Spinal cord (tissue), 10 donors: ENCODE measurements around the gene CHST14. TPM values are rescaled to one million over a fixed set of nuclear protein-coding genes. Genes with fewer than 3 reads are reported as not detected.
A peak's percentile ranks its signal among the peaks of the same experiment; 100 is the strongest.

ENCODE experiments used
- DNase-seq, 6 donors: peaks; one replicate each; pipeline versions ENCODE4 v3.0.0 to v3.0.0-alpha.2; 2013 to 2015; ENCODE audit warnings: low spot score in 6 of 6, low read depth in 4 of 6
- H3K27ac ChIP-seq: one replicate; pipeline ENCODE4 v1.5.1; 2013; ENCODE audit warnings: low read depth, low read length, control low read depth
- H3K27me3 ChIP-seq: one replicate; pipeline ENCODE4 v1.6.1; 2013; ENCODE audit warnings: low read length; ENCODE audit not compliant: control insufficient read depth, insufficient read depth
- H3K36me3 ChIP-seq: one replicate; pipeline ENCODE4 v1.6.1; 2013; ENCODE audit warnings: low read length; ENCODE audit not compliant: control insufficient read depth, insufficient read depth
- H3K4me1 ChIP-seq: one replicate; pipeline ENCODE4 v1.6.1; 2013; ENCODE audit warnings: low read length; ENCODE audit not compliant: control insufficient read depth, insufficient read depth
- H3K4me3 ChIP-seq: one replicate; pipeline ENCODE4 v1.5.1; 2013; ENCODE audit warnings: low read depth, low read length, control low read depth
- H3K9me3 ChIP-seq: one replicate; pipeline ENCODE4 v1.6.1; 2013; ENCODE audit warnings: low read length; ENCODE audit not compliant: control insufficient read depth, insufficient read depth
- WGBS: methylation state at CpG from one replicate; pipeline ENCODE4 v1.1.5; 2013; ENCODE audit warnings: missing lambda C conversion rate; ENCODE audit not compliant: insufficient coverage; 5-methylcytosine and 5-hydroxymethylcytosine counted together
- polyA plus RNA-seq, 2 donors: library from polyadenylated mRNA; unstranded; fragments of 120-200 nt; gene quantifications; one replicate each; pipeline ENCODE4 v1.2.1, GENCODE V29; 2013; ENCODE audit not compliant: insufficient read length in 2 of 2
- total RNA-seq, 2 donors: library from RNA; depleted of rRNA in 1 of 2; stranded (reverse); fragments of 120-200 nt in 1 of 2; fragments of >200 nt in 1 of 2; gene quantifications; one replicate each; pipeline versions ENCODE4 v1.2.3 to v1.2.4, GENCODE V29; 2013 to 2014
- donor health status: healthy.

Gene CHST14
- total and polyA plus RNA-seq, 4 donors = 5.4 to 21.9 (median 18.3) TPM

GRCh38 chr15:40469776-40470390, 901 bp upstream of the CHST14 start:
- Histone ChIP-seq H3K27ac (peak overlapping the region; percentile 88), H3K9me3 (no peaks in the 10 kb centered on the region), H3K4me1 (peaks cover 24% of the 10 kb centered on the region), H3K36me3 (peaks cover 37% of the 10 kb centered on the region), H3K4me3 (peak overlapping the region; percentile 57), H3K27me3 (no peaks in the 10 kb centered on the region)
- DNase-seq = peak in 2 of 6 donors; percentile 1 to 21
- WGBS = 86% methylated on average over 6 of the region's 7 CpGs

- H3K9me3 ChIP-seq = no peaks in the 10 kb centered on the region
- 2% methylated on average over 50 of the region's 60 CpGs for WGBS
- peak in 3 of 6 donors; percentile 6 to 68 (median 26) for DNase-seq
- peaks cover 24% of the 10 kb centered on the region for H3K36me3 ChIP-seq
- H3K27ac ChIP-seq = peak overlapping the region; percentile 61
- peak overlapping the region; percentile 66 for H3K4me3 ChIP-seq
- H3K27me3 ChIP-seq = no peaks in the 10 kb centered on the region
- peaks cover 24% of the 10 kb centered on the region for H3K4me1 ChIP-seq
Measured at GRCh38 chr15:40471105-40471807, 472 bp downstream of the CHST14 start.

GRCh38 chr15:40471808-40472150, 995 bp downstream of the CHST14 start:
- no peak overlapping the region for H3K27ac ChIP-seq
- no peaks in the 10 kb centered on the region for H3K9me3 ChIP-seq
- H3K27me3 ChIP-seq = no peaks in the 10 kb centered on the region
- WGBS = 19% methylated on average over 16 of the region's 16 CpGs
- peak in 1 of 6 donors; percentile 38 for DNase-seq
- peak overlapping the region; percentile 66 for H3K4me3 ChIP-seq
- peaks cover 18% of the 10 kb centered on the region for H3K36me3 ChIP-seq
- H3K4me1 ChIP-seq = peaks cover 24% of the 10 kb centered on the region

- peak in 1 of 6 donors; percentile 10 for DNase-seq
- Histone ChIP-seq H3K27ac (no peak overlapping the region), H3K4me3 (peak overlapping the region; percentile 66)
Measured at GRCh38 chr15:40472171-40472727, 1.5 kb downstream of the CHST14 start.

GRCh38 chr15:40474581-40474980, 3.8 kb downstream of the CHST14 start:
- H3K27ac ChIP-seq = no peak overlapping the region
- H3K27me3 ChIP-seq = no peaks in the 10 kb centered on the region
- no peak overlapping the region for H3K4me3 ChIP-seq
- no peaks in the 10 kb centered on the region for H3K9me3 ChIP-seq
- 76% methylated on average over 8 of the region's 8 CpGs for WGBS
- H3K4me1 ChIP-seq = peaks cover 24% of the 10 kb centered on the region
- no peaks in the 10 kb centered on the region for H3K36me3 ChIP-seq
- DNase-seq = no peak

More at GRCh38 chr15:40472171-40472727, 1.5 kb downstream of the CHST14 start:
- H3K27me3 ChIP-seq = no peaks in the 10 kb centered on the region
- H3K4me1 ChIP-seq = peaks cover 24% of the 10 kb centered on the region
- H3K36me3 ChIP-seq = peaks cover 14% of the 10 kb centered on the region
- WGBS = 71% methylated on average over 9 of the region's 9 CpGs
- H3K9me3 ChIP-seq = no peaks in the 10 kb centered on the region

GRCh38 chr15:40477642-40478327, 7.0 kb downstream of the CHST14 start:
- Histone ChIP-seq H3K27ac (no peak overlapping the region), H3K4me1 (peaks cover under 1% of the 10 kb centered on the region), H3K4me3 (no peak overlapping the region), H3K36me3 (no peaks in the 10 kb centered on the region), H3K9me3 (no peaks in the 10 kb centered on the region), H3K27me3 (no peaks in the 10 kb centered on the region)
- no peak for DNase-seq
- 60% methylated on average over 5 of the region's 5 CpGs for WGBS

- H3K9me3 ChIP-seq = no peaks in the 10 kb centered on the region
- H3K4me1 ChIP-seq = no peaks in the 10 kb centered on the region
- H3K36me3 ChIP-seq = no peaks in the 10 kb centered on the region
- DNase-seq = no peak
- H3K27me3 ChIP-seq = no peaks in the 10 kb centered on the region
- H3K4me3 ChIP-seq = no peak overlapping the region
- no peak overlapping the region for H3K27ac ChIP-seq
Measured at GRCh38 chr15:40479024-40479423, 8.2 kb downstream of the CHST14 start.

- 90% methylated on average over 1 of the region's 1 CpG for WGBS
- Histone ChIP-seq H3K36me3 (no peaks in the 10 kb centered on the region), H3K4me3 (no peak overlapping the region)
Measured at GRCh38 chr15:40481341-40482074, 10.7 kb downstream of the CHST14 start.

GRCh38 chr15:40483919-40484318, 13.1 kb downstream of the CHST14 start:
- Histone ChIP-seq H3K27me3 (no peaks in the 10 kb centered on the region), H3K36me3 (no peaks in the 10 kb centered on the region), H3K9me3 (no peaks in the 10 kb centered on the region), H3K27ac (no peak overlapping the region), H3K4me1 (no peaks in the 10 kb centered on the region), H3K4me3 (no peak overlapping the region)
- DNase-seq = no peak
- WGBS = no CpG with 5 or more reads among the region's 2 CpGs

More at GRCh38 chr15:40481341-40482074, 10.7 kb downstream of the CHST14 start:
- Histone ChIP-seq H3K27me3 (no peaks in the 10 kb centered on the region), H3K27ac (no peak overlapping the region), H3K9me3 (no peaks in the 10 kb centered on the region), H3K4me1 (no peaks in the 10 kb centered on the region)
- no peak for DNase-seq
